Endothelial cell of hepatic sinusoid (primary cell): ENCODE results near the gene FOXF1.

Experiments used
- in situ Hi-C: cut with HindIII; loops from 2 replicates; pipeline ENCODE4 v1.10.0; 2017; ENCODE audit warnings: low sequenced_read_pairs

Gene FOXF1

GRCh38 chr16:86510465-86511261 lies at the start of gene FOXF1:
Gene FOXF1, plus strand, starts transcription at chr16:86510527. Its CDS starts 43 bp downstream, at chr16:86510570.
- in situ Hi-C loops, result no loop called here

DNA sequence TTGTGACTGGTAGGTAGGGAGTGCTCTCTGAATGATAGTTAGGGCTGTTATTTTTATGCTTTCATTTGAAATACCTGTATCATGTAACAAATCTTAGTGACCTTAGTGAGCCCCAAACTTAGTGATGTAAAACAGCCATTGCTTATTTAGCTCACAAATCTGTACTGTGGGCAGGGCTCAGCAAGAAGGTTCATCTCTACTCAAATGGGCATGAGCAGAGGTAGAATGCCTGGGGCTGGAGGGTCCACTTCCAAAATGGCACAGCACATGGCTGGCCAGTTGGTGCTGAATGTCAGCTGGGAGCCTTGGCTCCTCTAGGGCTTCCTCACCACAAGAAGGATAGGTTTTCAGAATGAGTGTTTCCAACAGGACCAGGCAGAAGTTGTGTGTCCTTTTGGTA lies 49.3 kb upstream of the FOXF1 start:
- in situ Hi-C loops, result loop anchor here (5.0 kb wide), 1 partner anchor 59 kb away; no protein-coding TSS in a partner anchor

GRCh38 chr16:86462334-86463084 lies 47.8 kb upstream of the FOXF1 start:
- in situ Hi-C loops, result loop anchor here (5.0 kb wide), 1 partner anchor 60 kb away; no protein-coding TSS in a partner anchor

GRCh38 chr16:86464044-86464443 lies 46.3 kb upstream of the FOXF1 start:
- in situ Hi-C loops, result loop anchor here (5.0 kb wide), 1 partner anchor 62 kb away; no protein-coding TSS in a partner anchor

DNA sequence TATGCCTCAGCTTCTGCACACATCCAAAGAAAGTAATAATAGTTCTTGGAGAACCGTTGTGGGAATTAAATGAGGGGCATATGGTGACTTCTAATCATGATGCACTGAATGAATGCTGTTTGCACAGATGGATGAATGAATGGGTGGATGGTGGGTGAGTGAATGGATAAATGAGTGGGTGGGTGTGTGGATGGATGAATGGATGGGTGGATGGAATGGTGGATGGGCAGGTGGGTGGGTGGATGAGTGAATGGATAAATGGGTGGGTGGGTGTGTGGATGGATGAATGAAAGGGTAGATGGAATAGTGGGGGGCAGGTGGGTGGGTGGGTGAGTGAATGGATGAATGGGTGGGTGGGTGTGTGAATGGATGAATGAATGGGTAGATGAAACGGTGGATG lies 44.9 kb upstream of the FOXF1 start:
- in situ Hi-C loops, result no loop called here

GRCh38 chr16:86466696-86467406 lies 43.5 kb upstream of the FOXF1 start:
- in situ Hi-C loops, result no loop called here

DNA sequence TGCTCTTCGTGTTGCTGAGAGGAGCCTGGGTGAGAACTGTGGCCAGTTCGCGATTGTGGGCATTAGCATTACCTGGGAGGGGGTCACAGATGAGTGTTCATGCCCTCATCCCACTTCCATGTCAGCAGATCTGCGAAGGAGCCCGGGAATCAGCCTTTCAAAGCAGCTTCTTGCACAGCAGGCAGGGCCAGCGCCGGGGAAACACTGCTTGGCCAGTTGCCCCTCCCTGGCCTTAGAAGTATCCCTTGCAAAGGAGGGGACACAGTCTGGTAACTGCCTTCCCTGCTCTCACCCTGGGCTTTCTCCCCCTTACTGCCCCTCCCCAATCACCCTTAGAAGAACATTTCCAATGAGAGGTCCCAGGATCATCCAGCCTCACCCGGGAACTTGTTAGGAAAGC lies 42.8 kb upstream of the FOXF1 start:
- in situ Hi-C loops, result no loop called here

DNA sequence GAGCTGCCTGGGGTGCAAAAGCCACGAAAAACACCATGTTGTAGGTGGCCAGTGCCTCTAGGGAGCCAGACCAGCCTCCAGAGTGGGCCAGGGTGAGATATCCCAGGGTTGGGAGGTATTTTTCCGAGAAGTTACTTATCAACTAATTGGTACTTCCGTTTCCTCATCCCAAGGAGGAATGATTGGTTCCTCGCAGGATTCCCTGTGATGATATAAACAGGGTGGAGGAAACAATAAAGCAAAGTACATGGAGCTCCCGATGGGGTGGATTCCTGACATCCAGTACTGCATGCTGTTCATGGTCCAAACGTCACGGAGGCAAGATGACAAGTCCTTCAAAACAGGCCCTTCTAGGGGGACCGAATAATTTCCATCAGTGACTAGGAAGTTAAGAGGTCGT lies 39.4 kb upstream of the FOXF1 start:
- in situ Hi-C loops, result no loop called here

DNA sequence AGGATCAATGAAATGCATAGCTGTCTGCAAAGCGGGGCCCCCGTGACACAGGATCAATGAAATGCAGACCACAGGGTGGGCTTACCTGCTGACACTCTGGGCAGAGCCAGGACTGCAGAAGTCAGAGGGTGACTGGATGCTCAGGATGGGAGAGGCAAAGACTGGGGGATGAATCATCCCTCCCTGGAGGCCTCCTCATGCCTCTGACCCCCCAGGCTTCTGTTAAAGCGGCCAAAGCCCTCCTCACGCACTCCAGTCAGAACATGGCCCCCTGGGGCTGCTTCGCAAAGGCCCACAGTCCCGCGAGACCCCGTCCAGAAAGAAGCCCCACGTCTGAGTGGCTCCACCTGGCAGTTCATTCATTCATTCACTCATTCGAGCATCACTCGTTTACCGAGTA lies 38.4 kb upstream of the FOXF1 start:
- in situ Hi-C loops, result no loop called here

DNA sequence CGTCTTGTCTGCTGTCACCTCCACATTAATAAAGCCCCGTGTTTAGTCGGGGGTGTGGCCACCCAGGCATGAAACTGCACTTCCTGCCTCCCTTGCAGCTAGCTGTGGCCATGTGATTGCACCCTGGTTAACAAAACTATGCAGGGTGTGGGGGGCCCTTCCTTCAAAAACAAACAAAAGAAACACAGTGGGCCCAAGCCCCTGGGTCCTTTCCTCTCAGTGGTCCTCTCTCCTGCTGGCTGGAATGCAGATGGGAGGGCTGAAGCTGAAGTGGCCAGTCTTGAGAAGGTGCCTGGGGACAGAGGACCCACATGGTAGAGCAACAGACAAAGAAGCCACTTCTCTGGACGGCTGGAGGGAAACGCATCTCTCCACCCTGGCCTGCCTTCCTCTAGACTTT lies 38.0 kb upstream of the FOXF1 start:
- in situ Hi-C loops, result no loop called here

- in situ Hi-C loops, result loop anchor here (5.0 kb wide), 1 partner anchor 55 kb away; no protein-coding TSS in a partner anchor
These were observed 33.3 kb upstream of the FOXF1 start for GRCh38 chr16:86476956-86477534.

GRCh38 chr16:86477642-86478041 lies 32.7 kb upstream of the FOXF1 start:
- in situ Hi-C loops, result loop anchor here (5.0 kb wide), 1 partner anchor 55 kb away; no protein-coding TSS in a partner anchor

- in situ Hi-C loops, result loop anchor here (5.0 kb wide), 1 partner anchor 54 kb away; no protein-coding TSS in a partner anchor
These were observed 31.5 kb upstream of the FOXF1 start for GRCh38 chr16:86478779-86479178.

DNA sequence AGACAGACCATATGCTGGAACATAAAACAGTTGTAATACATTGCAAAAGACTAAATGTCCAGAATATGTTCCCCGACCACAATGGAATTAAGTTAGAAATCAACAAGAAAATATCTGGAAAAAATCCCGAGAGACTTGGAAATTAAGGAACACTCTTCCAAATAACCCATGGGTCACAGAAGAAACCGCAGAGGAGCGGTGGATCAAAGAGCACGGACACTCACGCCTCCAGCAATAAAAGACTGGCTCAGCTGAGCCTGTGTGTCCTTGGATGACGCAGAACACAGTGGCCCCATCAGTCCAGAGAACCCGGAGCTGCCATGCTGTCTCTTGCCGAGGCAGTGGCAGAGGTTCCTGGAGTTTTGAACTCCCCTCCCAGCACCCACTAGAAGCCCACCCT lies 30.9 kb upstream of the FOXF1 start:
- in situ Hi-C loops, result loop anchor here (5.0 kb wide), 1 partner anchor 53 kb away; no protein-coding TSS in a partner anchor

DNA sequence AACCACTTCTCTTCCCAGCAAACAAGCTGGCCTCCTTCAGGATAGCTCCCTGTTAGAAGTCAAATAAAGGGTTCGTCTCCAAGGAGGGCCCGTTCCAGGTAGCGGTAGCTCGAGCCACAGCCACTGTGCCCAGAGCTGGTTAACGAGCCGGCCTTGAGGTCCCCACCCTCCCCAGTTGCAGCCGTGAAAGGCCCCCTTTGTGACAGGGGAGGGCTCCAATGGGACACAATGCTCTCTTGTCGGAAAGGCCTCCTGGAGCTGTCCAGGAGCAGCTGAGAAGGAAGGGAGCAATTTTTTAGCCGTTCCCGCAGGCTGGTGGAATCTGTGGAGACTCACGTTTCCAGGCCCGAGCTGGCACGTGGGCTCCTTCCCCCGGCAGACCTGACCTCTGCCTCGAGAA lies 29.9 kb upstream of the FOXF1 start:
- in situ Hi-C loops, result no loop called here

DNA sequence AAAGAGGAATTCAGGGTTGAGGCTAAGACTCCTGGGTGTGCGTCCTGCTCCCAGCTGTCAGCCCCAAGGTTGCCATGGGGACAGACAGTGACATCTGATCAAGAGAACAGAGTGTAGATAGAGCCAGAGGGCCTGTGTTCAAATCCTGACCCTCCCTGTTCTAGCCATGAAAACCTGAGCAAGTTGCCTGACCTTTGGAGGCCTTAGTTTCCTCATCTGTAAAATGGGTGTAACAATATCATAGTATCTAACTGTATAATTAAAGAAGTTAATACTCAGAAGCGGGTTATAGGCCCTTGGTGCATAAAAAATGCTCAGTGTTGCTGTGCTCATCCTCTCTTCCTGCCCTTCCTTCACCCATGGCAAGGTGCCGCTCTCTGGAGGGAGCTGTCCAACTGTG lies 28.7 kb upstream of the FOXF1 start:
- in situ Hi-C loops, result no loop called here

GRCh38 chr16:86484240-86484639 lies 26.1 kb upstream of the FOXF1 start:
- in situ Hi-C loops, result no loop called here

GRCh38 chr16:86485746-86486145 lies 24.6 kb upstream of the FOXF1 start:
- in situ Hi-C loops, result no loop called here

GRCh38 chr16:86490859-86491639 lies 19.3 kb upstream of the FOXF1 start:
- in situ Hi-C loops, result no loop called here

GRCh38 chr16:86491640-86492023 lies 18.7 kb upstream of the FOXF1 start:
- in situ Hi-C loops, result no loop called here
